22Rv1 (cell line): Measurements from ENCODE around the gene COX19.

Experiments used
- CTCF ChIP-seq: fragments of 450-650 bp; IDR thresholded peaks from 2 replicates; pipeline ENCODE4 v1.5.1; 2017; ENCODE audit warnings: mild to moderate bottlenecking
- ZFX ChIP-seq: fragments of 450-650 bp; IDR thresholded peaks from 2 replicates; pipeline ENCODE4 v1.6.1; 2017; ENCODE audit warnings: antibody characterized with exemption, borderline replicate concordance

DNA sequence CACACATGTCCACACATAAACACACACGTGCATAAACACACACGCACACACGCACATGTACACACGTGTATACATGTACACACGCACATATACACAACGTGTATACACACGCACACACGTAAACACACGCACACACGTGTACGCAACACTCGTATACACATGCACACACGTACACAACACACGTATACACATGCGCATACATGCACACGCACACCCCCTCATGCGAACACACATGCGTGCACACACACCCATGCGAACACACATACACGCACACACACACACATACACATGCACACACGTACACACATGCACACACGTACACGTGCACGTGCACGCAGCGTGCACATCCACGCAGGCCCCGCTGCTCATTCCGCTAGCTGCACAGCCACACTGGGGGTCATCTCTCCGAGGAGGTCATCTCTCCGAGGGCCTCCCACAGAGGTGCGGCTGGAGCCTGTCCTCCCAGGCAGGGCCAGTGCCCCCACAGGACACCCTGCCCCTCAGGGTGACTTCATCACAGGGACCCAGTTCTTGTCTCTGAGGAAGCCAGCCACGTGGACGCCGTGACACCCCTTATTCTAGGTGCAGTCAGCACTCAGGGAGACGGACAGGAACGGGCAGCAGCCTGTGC lies 33.5 kb upstream of the COX19 start:
- TF ChIP-seq CTCF: no peak
- no peak for TF ChIP-seq ZFX
